Right forelimb (tissue), 1 donor: ENCODE measurements around the gene TMEM165.
A peak's percentile ranks its signal among the peaks of the same experiment; 100 is the strongest.
"Not testable (repeated sequence)": the region's sequence is repeated elsewhere in the genome, so short reads cannot be mapped to it uniquely, and the experiment has no call there.

Experiments used
- DNase-seq: peaks from one replicate; pipeline ENCODE4 v3.0.0-alpha.2; 2018

Gene TMEM165

DNA sequence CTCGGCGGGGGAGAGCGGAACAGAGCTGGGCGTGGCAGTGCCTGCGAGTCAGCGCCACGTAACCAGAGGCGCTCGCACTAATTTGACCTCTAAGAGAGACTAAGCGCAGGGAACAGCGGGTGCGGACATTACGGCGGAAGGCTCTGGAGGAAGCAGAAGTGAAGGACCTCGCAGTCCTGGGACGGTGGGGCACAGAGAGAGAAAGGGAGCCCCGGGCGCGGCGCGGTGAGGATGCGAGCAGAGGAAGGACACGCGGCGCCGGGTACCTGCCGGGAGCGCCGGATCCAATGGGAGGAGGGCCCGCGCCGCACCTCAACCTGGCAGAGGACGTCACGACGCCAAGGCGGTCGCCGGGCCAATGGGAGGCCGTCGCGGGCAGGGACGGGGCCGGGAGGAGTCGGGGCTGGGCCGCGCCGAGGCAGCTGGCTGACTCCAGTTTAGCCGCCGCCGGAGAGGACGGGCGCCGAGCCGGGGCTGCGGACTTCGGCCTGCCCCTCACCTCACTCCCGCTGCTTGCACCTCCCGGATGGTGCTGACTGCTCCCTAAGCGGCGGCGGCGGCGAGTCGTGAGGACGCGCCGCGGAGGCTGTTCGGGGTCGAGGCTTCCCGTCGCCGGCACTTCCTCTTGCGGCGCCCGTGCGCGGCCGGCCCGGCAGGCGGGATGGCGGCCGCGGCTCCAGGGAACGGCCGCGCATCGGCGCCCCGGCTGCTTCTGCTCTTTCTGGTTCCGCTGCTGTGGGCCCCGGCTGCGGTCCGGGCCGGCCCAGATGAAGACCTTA is at the start of gene TMEM165:
Gene TMEM165 (plus strand): TSS at position 429 of the 779 bp plus-strand sequence. CDS start 233 bp downstream, at position 662.
- peak; percentile 92 for DNase-seq

DNA sequence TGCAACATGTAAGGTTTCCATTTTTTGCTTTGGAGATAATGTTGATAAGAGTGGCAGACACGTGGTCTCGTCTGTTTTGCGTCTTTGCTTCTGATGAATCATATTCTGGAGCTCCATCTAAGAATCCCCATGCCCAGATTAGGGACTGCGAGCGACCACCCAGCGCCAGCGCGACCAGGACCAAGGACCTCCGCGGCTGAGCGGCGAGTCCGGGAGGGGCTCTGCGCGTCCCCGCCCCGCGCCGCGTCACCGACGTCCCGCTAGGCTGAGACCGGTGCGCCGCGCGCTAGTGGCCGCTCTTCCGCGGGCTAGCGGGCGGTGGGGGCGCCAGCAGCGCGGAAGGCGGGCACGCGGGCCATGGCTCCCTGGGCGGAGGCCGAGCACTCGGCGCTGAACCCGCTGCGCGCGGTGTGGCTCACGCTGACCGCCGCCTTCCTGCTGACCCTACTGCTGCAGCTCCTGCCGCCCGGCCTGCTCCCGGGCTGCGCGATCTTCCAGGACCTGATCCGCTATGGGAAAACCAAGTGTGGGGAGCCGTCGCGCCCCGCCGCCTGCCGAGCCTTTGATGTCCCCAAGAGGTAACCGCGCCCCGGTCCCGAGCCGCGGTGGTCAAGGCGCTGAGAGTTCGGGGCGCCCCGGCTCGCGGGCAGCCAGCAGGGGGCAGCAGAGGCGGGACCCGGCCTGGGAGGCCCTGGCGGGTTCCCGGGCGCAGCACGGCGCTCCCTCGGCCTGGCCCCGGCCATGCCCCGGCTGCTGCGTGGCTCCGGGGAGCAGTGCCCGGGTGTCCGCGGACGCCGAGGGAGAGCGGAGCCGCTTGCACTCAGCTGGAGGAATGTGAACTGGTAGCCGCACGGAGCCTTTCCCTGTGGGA is 49.5 kb upstream of the TMEM165 start, which contains the start of gene SRD5A3:
Gene SRD5A3 (plus strand): TSS at position 263 of the 871 bp plus-strand sequence. CDS start 95 bp downstream, at position 358.
- peak; percentile 92 for DNase-seq

GRCh38 chr4:55346851-55347255 is 48.9 kb upstream of the TMEM165 start:
- no peak for DNase-seq

- no peak for DNase-seq
Measured at GRCh38 chr4:55347610-55348228, 48.0 kb upstream of the TMEM165 start.

DNA sequence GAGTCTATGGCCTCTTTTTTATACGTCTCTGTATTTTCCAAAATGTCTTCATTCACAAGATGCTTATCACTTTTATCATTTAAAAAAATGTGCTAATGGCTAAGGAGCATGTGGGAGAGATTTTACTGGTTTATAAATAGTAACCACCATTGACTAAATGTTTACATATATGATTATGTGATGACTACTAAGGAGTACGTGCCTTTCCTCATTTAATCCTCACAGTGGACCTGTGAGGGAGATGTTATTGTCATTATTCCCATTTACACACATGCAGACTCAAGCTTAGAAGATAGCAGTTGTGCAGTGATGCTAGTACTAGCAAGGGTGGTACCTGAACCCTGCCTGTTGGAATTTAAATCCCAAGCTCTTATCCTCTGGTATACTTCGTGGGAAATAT is 47.3 kb upstream of the TMEM165 start:
- no peak for DNase-seq

DNA sequence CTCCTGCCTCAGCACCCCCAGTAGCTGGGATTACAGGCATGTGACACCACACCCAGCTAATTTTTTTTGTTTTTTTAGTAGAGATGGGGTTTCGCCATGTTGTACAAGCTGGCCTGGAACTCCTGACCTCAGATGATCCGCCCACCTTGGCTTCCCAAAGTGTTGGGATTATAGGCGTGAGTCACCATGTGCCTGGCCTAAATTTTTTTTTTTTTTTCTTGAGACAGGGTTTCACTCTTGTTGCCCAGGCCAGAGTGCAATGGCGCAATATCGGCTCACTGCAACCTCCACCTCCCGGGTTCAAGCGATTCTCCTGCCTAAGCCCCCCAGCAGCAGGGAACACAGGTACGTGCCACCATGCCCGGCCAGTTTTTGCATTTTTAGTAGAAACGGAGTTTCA is 44.9 kb upstream of the TMEM165 start:
- not testable (repeated sequence) for DNase-seq

GRCh38 chr4:55351824-55352223 is 43.9 kb upstream of the TMEM165 start:
- no peak for DNase-seq

DNA sequence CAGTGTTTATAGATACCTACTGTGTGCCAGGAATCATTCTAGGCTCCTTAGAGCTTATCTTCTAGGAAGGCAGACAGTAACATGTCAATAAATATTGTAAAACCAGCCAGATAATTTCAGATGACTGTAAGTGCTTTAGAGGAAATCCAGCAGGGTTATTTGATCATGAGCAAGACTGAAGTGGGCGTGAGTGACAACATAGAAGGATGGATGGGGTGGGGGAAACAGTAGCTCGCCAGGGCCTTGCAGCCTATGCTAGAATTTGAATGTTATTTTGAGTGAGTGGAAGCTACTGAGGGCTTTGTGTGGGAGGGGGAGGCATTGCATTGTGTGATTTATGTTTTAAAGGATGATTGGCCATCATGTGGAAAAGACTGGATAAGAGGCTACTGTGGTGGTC is 43.0 kb upstream of the TMEM165 start:
- DNase-seq, result no peak

DNA sequence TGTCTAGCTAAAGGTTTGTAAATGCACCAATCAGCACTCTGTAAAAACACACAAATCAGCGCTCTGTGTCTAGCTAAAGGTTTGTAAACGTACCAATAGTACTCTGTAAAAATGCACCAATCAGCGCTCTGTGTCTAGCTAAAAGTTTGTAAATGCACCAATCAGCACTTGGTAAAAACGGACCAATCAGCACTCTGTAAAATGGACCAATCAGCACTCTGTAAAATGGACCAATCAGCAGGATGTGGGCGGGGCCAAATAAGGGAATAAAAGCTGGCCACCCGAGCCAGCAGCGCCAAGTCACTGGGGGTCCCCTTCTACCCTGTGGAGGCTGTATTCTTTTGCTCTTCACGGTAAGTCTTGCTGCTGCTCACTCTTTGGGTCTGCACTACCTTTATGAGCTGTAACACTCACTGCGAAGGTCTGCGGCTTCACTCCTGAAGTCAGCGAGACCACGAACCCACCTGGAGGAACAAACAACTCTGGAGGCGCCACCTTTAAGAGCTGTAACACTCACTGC is 42.5 kb upstream of the TMEM165 start:
- not testable (repeated sequence) for DNase-seq

- DNase-seq, result no peak
Measured at GRCh38 chr4:55354648-55355047, 41.1 kb upstream of the TMEM165 start.

DNA sequence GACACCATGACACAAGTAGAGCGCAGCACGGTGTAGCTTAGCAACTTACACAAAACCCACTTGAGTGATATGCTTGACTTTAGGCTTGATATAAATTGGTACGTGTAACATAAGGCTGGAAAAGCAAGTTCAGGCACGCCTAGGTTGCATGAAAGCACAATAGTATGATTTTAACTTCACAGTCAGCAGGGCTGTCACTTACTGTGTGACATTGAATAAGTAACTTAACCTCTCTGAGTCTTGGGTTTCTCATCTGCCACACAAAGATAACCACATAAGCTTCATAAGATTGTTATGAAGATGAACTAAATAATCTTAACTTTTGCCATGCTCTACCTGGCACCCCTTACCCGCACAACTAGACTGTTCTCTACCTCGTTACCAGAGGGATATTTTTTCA is 40.2 kb upstream of the TMEM165 start:
- DNase-seq, result no peak

- DNase-seq, result no peak
Measured at GRCh38 chr4:55356991-55357461, 38.7 kb upstream of the TMEM165 start.

DNA sequence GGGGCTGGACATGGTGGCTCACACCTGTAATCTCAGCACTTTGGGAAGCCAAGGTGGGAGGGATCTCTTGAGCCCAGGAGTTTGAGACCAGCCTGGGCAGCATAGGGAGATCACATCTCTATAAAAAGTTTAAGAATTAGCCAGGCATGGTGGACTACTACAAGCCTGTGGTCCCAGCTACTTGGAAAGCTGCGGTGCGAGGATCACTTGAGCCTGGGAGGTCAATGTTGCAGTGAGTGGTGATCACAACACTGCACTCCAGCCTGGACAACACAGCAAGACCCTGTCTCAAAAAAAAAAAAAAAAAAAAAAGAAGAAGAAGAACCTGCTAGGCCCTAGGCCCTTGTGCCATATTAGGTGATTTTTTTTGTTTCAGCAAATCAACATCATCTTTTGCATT is 37.5 kb upstream of the TMEM165 start:
- no peak for DNase-seq

GRCh38 chr4:55358668-55359067 is 37.1 kb upstream of the TMEM165 start:
- no peak for DNase-seq

DNA sequence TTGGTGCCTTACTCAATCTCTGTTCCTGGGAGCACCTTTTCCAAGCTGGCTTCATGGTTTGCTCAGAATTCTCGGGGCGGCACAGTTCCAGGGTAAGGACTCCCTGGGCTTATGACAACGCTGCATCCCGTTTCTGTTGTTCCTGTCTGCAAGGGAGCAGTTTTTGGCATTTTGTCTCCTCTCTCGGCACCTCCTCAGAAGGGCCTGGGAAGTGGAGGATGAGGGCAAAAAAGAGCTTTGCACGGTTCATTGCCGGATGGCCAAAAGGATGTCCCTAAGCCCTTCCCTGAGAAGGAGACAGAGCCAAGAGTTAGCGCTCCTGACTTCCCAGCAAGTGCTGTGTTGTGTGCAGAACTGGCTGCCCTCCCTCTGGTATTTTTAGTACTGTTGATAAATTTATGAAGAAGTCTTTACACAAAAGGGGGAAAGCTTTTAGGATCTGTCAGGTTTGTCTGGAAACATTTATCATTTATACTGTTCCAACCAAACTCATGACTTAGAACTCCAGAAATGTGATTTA is 36.3 kb upstream of the TMEM165 start:
- no peak for DNase-seq

DNA sequence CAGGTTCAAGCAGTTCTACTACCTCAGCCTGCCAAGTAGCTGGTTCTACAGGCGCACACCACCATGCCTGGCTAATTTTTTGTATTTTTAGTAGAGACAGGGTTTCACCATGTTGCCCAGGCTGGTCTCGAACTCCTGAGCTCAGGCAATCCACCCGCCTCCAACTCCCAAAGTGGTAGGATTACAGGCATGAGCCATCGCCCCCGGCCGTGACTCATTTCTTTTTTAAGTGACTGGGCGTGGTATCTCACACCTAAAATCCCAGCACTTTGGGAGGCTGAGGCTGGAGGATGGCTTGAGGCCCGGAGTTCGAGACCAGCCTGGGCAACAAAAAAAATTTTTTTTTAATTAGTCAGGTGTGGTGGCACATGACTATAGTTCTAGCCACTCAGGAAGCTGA is 32.8 kb upstream of the TMEM165 start:
- not testable (repeated sequence) for DNase-seq

DNA sequence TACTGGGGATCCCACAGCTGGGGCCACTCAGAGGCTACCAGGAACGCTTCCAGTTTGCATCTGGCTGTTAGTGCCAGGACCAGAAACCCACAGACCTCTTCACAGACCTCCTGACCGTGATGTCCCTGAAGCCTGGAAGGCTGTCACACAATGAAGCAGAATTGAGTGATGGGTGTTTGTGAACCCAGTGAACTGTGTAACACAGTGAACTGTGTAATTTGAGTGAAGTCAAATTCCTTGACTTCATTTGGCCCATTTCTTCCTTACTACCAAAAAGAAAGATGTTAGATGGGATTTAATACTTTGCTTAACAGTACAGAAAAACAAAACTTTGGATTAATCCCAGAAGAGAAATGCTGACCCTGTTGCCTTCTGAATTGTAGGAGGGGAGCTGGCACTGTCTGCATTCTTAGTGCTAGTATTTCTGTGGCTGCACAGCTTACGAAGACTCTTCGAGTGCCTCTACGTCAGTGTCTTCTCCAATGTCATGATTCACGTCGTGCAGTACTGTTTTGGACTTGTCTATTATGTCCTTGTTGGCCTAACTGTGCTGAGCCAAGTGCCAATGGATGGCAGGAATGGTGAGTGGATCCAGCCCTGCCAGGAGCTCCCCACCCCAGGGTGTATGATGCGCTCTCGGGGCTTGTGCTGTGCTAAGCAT is 31.9 kb upstream of the TMEM165 start:
- DNase-seq, result no peak

GRCh38 chr4:55364691-55365344 is 30.9 kb upstream of the TMEM165 start:
- no peak for DNase-seq

DNA sequence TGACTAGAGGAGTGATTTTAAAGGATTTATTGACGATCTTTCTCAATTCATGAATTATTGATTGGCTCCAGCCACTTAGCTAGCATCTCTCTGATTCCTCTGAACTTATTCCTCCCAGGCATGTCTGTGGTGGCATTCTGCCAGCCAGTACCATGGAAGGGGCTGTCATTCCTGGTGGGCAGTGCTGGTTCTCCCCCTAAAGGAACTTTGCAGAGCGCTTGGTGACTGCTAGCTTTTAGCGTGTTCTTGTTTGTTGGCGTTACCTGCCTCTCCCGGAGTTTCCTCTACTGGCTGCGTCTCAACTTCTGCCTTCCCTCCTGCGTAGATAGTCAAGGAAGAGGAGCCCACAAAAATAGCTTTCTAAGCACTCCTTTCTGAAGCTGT is 30.4 kb upstream of the TMEM165 start:
- no peak for DNase-seq

DNA sequence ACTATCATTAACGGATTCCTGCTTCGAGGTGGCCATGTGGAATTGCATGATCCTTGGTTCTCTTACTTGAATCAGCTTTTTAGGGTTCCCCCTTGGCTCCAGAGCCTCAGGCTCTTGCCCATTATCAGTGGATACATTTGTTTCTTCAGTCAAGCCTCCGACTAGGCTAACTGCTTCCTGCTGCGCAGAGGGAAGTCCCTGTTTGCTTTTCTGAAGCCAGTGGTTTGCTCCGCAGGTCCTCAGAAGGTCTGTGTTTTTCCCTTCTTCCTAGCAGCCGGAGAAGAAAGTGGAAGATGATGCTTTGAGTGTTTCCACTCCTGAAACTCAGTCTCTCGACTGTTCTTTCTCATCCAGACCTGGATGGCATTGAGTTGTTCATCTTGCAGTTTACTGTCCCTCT is 29.1 kb upstream of the TMEM165 start:
- no peak for DNase-seq

DNA sequence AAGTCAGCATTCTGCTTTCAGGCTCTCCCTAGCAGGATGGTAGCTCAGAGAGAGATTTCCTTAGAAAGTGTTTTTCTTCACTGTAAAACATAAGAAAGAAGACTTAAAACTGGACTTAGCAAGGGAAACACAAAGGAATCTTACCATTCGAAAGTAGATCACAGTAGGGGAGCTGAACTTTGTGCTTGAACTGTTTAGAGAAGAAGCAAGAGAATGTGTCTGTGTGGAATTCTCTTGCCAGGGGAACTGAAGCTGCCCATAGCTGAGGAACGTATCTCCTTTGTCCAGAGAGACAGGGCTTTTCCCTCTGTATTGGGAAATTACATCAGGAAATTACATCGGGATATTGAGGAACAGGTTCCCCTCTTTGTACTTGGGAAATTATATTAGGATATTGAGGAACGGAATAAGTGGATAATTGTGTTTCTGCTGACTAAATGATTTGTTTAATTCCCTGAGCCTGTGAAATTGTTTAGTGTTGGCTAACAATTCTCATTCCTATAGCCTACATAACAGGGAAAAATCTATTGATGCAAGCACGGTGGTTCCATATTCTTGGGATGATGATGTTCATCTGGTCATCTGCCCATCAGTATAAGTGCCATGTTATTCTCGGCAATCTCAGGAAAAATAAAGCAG is 28.6 kb upstream of the TMEM165 start:
- no peak for DNase-seq
